ENCODE measurements around the gene HYAL2. TPM values are rescaled to one million over a fixed set of nuclear protein-coding genes. Genes with fewer than 3 reads are reported as not detected.

Gene HYAL2
- total and polyA plus RNA-seq, 10 of the 15 experiments (the other 5 are each of a cell fraction or from before 2014, with no cell fraction given) = 0.06 to 21.8 (median 12.7) TPM

DNA sequence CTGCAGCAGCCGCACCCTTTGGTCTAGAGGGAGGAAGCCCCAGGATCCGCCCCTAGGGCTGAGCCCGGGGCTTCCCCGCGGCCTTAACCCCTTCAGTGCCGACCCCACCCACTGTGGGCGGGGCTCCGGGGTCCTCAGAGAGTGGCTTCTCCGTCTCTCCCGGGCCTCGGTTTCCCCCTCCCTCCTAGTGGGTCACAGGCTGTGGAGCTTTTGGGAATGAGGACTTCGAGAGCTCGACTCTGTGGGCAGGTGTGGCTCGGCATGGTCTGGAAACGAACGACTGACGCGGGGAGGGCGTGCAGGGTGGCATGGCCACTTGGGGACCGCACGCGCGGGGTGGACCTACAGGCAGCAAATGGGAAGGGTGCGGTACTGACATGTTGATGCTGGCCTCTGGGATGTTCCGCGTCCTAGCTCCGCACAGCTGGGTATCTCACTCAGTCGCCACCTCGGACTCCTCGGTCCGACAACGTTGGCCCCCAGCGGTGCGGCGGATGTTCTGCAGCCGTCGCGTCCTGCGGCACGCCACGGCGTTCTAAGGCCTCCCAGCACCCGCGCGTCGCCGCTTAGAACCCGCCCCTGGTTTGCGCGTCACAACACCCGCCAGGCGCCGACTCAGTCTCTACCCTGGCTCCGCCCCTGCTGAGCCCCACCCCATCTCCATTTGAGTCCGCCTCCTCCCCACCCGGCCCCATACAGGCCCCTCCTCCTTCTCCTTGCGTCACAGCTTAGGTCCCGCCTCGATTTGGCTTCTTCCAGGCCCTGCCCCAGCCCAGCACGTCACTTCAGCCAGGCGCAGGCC lies 23.5 kb downstream of the HYAL2 start, which contains the start of the genes HYAL3 and NAA80 (continued):
- no peak for TF ChIP-seq EED (IDR thresholded peaks at IDR 0.05; ENCODE audit: low read depth)
- TF ChIP-seq BACH1 (IDR thresholded peaks at IDR 0.05; ENCODE audit: borderline replicate concordance) = peak; percentile 83
- TF ChIP-seq JUND (IDR thresholded peaks at IDR 0.05; ENCODE audit: low read depth, low read length) = no peak
- TF ChIP-seq, protein P1, sequence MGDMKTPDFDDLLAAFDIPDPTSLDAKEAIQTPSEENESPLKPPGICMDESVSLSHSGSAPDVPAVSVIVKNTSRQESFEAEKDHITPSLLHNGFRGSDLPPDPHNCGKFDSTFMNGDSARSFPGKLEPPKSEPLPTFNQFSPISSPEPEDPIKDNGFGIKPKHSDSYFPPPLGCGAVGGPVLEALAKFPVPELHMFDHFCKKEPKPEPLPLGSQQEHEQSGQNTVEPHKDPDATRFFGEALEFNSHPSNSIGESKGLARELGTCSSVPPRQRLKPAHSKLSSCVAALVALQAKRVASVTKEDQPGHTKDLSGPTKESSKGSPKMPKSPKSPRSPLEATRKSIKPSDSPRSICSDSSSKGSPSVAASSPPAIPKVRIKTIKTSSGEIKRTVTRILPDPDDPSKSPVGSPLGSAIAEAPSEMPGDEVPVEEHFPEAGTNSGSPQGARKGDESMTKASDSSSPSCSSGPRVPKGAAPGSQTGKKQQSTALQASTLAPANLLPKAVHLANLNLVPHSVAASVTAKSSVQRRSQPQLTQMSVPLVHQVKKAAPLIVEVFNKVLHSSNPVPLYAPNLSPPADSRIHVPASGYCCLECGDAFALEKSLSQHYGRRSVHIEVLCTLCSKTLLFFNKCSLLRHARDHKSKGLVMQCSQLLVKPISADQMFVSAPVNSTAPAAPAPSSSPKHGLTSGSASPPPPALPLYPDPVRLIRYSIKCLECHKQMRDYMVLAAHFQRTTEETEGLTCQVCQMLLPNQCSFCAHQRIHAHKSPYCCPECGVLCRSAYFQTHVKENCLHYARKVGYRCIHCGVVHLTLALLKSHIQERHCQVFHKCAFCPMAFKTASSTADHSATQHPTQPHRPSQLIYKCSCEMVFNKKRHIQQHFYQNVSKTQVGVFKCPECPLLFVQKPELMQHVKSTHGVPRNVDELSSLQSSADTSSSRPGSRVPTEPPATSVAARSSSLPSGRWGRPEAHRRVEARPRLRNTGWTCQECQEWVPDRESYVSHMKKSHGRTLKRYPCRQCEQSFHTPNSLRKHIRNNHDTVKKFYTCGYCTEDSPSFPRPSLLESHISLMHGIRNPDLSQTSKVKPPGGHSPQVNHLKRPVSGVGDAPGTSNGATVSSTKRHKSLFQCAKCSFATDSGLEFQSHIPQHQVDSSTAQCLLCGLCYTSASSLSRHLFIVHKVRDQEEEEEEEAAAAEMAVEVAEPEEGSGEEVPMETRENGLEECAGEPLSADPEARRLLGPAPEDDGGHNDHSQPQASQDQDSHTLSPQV (IDR thresholded peaks at IDR 0.05) = no peak
- TF ChIP-seq CHD4 (IDR thresholded peaks at IDR 0.05) = no peak
- TF ChIP-seq, protein P2, sequence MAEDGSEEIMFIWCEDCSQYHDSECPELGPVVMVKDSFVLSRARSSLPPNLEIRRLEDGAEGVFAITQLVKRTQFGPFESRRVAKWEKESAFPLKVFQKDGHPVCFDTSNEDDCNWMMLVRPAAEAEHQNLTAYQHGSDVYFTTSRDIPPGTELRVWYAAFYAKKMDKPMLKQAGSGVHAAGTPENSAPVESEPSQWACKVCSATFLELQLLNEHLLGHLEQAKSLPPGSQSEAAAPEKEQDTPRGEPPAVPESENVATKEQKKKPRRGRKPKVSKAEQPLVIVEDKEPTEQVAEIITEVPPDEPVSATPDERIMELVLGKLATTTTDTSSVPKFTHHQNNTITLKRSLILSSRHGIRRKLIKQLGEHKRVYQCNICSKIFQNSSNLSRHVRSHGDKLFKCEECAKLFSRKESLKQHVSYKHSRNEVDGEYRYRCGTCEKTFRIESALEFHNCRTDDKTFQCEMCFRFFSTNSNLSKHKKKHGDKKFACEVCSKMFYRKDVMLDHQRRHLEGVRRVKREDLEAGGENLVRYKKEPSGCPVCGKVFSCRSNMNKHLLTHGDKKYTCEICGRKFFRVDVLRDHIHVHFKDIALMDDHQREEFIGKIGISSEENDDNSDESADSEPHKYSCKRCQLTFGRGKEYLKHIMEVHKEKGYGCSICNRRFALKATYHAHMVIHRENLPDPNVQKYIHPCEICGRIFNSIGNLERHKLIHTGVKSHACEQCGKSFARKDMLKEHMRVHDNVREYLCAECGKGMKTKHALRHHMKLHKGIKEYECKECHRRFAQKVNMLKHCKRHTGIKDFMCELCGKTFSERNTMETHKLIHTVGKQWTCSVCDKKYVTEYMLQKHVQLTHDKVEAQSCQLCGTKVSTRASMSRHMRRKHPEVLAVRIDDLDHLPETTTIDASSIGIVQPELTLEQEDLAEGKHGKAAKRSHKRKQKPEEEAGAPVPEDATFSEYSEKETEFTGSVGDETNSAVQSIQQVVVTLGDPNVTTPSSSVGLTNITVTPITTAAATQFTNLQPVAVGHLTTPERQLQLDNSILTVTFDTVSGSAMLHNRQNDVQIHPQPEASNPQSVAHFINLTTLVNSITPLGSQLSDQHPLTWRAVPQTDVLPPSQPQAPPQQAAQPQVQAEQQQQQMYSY (CRISPR knock-in tag; IDR thresholded peaks at IDR 0.05) = no peak
- TF ChIP-seq, protein P3, sequence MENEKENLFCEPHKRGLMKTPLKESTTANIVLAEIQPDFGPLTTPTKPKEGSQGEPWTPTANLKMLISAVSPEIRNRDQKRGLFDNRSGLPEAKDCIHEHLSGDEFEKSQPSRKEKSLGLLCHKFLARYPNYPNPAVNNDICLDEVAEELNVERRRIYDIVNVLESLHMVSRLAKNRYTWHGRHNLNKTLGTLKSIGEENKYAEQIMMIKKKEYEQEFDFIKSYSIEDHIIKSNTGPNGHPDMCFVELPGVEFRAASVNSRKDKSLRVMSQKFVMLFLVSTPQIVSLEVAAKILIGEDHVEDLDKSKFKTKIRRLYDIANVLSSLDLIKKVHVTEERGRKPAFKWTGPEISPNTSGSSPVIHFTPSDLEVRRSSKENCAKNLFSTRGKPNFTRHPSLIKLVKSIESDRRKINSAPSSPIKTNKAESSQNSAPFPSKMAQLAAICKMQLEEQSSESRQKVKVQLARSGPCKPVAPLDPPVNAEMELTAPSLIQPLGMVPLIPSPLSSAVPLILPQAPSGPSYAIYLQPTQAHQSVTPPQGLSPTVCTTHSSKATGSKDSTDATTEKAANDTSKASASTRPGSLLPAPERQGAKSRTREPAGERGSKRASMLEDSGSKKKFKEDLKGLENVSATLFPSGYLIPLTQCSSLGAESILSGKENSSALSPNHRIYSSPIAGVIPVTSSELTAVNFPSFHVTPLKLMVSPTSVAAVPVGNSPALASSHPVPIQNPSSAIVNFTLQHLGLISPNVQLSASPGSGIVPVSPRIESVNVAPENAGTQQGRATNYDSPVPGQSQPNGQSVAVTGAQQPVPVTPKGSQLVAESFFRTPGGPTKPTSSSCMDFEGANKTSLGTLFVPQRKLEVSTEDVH (IDR thresholded peaks at IDR 0.05; ENCODE audit: low read depth, partially characterized antibody) = no peak
- 0 out of 4 replicates have a peak, but pooled peaks have one; percentile 16 to 20 for TF ChIP-seq SRF (IDR thresholded peaks at IDR 0.05; ENCODE audit: low read depth in 2 of 2, low read length in 2 of 2)
- TF ChIP-seq DPF2 (IDR thresholded peaks at IDR 0.05) = peak; percentile 87
- peak; percentile 73 for TF ChIP-seq MYC (IDR thresholded peaks at IDR 0.05; ENCODE audit: insufficient read depth, insufficient read length, insufficient replicate concordance, low read length, severe bottlenecking)
- no peak for TF ChIP-seq JUNB (IDR thresholded peaks at IDR 0.05)
- peak; percentile 65; the same call in 2 of the 3 replicates for TF ChIP-seq POU2F2 (IDR thresholded peaks at IDR 0.05; ENCODE audit: borderline replicate concordance, low read depth, low read length)
- TF ChIP-seq, protein P4, sequence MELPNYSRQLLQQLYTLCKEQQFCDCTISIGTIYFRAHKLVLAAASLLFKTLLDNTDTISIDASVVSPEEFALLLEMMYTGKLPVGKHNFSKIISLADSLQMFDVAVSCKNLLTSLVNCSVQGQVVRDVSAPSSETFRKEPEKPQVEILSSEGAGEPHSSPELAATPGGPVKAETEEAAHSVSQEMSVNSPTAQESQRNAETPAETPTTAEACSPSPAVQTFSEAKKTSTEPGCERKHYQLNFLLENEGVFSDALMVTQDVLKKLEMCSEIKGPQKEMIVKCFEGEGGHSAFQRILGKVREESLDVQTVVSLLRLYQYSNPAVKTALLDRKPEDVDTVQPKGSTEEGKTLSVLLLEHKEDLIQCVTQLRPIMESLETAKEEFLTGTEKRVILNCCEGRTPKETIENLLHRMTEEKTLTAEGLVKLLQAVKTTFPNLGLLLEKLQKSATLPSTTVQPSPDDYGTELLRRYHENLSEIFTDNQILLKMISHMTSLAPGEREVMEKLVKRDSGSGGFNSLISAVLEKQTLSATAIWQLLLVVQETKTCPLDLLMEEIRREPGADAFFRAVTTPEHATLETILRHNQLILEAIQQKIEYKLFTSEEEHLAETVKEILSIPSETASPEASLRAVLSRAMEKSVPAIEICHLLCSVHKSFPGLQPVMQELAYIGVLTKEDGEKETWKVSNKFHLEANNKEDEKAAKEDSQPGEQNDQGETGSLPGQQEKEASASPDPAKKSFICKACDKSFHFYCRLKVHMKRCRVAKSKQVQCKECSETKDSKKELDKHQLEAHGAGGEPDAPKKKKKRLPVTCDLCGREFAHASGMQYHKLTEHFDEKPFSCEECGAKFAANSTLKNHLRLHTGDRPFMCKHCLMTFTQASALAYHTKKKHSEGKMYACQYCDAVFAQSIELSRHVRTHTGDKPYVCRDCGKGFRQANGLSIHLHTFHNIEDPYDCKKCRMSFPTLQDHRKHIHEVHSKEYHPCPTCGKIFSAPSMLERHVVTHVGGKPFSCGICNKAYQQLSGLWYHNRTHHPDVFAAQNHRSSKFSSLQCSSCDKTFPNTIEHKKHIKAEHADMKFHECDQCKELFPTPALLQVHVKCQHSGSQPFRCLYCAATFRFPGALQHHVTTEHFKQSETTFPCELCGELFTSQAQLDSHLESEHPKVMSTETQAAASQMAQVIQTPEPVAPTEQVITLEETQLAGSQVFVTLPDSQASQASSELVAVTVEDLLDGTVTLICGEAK (IDR thresholded peaks at IDR 0.05; ENCODE audit: borderline replicate concordance) = no peak; the same call in 1 of the 2 replicates
- no peak for TF ChIP-seq ZSCAN29 (IDR thresholded peaks at IDR 0.05)
